Measurements from ENCODE around the gene FILIP1L.

The FILIP1L gene

DNA sequence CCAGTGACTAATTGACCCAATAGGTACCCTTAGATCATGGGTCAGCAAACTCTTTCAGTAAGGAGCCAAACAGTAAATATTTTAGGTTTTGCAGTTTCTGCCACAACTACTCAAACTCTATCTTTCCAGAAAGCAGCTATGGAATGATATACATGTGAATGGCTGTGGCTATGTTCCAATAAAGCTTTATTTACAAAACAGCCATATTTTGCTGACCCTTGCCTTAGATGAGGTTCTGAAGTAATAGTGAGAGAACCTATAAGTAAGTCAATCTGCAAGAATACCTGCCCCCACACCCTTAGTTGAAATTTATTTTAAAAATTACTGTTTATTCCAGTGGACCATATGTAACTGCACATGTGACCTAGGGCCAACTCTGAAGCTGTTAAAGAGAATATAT is 162.6 kb downstream of the FILIP1L start:
- no peak for DNase-seq (ENCODE audit: low read depth)

DNA sequence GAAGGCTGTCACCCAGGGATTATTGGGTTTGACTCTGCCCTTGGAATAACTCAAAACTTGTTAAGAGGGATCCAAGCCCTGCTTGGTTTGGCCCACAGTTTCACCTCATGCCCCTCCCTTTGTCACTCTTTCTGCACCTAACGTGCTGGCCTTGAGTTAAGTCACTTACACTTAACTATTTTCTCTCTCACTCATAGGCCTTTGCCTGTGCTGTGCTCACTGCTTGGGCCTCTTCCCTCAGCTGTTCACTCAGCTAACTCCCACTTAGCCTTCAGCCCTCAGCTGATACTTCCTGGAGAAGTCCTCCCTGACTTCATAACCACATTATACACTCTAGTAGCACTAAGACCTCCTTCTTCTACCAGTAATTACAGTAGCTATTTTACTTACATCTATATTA is 163.4 kb downstream of the FILIP1L start:
- no peak for DNase-seq (ENCODE audit: low read depth)

DNA sequence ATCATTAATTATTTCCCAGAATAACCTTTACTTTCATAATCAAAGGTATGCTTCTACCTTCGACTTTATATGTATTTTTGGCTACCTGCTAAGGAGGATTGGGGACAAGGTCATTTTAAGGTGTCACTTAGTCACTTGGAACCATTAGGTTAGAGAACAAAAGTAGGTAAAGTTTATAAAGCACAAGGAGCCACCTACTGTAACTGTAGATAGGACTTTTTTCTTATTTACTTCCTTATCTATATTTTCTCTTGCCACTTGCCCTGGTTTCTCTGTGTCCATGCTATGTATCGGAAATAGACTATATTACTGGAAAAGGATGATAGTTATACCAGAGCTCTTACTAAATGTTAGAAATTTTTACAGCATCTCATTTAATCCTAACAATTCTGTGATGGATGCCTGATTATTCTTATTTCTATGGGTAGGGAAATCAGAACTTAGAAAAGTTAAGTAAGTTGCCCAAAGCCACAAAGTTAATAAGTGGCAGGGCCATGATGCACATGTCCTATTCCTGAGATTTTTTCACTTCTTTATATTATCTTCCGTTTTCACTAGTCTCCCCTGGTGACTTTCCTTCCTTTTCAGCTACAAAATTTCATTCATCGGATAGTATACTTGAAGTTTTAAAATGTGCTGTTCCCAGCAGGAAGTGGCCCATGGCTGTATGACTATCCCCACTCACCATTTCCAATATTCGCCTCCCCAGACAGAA is 164.2 kb downstream of the FILIP1L start:
- no peak for DNase-seq (ENCODE audit: low read depth)

DNA sequence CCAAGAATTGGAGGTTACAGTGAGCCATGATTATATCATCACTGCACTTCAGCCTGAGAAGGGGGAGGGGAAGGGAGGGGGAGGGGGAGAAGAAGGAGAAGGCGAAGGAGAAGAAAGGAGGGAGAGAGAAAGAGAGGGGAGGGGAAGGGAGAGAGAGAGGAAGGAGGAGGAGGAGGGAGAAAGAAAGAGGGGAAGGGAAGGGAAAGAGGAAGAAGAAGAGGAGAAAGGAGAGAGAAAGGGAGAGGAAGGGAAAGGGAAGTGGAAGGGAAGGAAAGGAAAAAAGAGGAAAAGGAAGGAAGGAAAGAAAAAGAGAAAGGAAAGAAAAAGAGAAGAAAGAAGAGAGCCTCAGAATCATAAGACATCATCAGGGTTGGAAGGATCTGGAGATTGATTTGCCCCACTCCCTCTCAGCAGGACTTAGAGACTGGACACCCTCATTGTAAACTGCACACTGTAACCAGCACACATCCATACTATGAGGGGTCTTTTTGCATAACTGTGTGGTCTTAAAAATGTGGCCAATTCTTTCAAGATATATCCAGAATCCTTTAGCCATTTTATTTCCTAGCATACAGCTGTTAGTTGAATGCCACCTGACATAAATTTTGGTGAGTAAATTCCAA is 165.7 kb downstream of the FILIP1L start:
- DNase-seq (ENCODE audit: low read depth): no peak

DNA sequence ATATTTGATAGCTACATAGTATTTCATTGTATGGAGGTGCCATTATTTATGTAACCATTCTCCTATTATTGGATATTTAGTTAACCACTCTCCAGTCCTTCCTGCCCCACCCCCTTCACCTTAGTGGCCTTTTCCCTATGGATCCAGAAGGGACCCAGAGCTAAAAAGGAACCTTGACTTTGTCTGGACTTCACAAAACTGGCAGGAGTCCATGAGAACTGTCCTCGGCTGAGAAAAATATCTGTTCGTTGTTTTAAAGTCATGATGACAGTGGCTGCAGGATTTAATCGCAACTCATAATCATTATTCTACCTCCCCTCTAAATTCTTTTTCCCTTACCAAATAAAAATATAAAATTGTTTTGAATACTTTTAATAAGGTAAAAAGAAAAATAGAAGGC is 166.9 kb downstream of the FILIP1L start:
- no peak for DNase-seq (ENCODE audit: low read depth)

DNA sequence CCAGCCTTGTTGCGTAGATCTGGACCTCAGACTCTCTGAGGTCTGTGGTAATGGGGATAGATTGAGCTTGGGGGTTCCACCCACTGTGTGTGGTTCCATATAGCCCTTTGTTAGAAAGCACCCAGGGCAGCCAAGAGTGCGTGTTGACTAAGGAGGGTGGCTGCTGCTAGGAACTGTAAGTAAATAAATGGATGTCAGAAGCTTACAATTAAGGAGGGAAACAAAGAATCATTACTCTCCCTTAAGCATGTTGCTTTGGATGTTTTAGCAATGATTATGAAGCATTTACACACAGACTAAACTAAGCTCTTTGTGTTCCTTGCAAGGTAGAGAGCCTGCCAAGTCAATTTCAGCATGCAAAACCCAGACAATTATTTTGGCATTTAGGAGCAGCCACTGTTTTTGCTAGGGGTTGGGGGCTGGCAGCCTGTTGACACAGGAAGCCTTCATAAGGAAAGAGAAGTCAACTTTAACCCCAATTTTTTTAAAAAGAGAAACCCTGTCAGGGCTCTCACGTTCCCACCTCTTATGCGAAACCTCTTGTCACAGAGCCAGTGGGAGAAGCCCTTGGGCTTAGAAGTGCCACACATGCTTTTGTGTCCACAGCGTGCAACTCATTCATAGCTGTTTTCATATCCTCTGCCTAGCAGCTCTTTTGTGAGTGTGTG is 168.8 kb downstream of the FILIP1L start:
- DNase-seq (ENCODE audit: low read depth): no peak

DNA sequence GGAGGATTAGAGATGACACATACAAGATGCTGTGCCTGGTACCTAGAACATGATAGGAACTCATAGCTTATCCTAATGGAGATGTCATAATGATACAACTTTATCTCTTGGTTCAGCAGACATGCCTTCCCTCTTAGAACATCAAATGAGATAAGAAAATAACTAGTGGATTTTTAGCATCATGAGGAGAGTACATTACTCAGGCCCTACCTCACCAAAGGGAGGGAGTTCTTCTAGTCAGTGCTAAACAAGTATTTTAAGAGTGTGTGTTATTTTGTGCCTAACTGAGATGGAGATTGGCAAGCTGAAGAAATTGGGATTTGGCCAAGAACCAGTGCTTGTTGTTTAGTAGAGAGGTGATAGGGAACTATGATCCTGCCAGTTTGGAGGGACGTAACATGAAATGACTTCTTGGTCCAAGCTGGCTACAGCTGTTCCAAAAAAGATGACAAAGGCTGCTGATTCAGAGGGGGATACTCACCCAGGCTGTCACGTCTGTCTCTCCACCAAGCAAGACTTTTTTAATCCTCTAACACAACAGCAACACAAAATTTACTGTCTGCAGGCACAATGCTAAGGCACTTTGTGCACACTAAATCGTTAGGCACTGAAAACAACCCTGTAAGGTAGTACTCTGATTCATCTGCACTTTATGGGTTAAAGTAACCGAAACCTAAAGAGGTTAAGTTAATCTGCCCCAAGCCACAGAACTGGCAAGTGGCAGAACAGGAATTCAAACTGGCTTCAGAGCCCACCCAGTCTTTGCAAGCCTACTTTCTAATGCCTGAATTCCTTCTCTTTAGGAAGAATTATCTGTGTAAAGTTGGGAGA is 170.2 kb downstream of the FILIP1L start:
- DNase-seq (ENCODE audit: low read depth): no peak

DNA sequence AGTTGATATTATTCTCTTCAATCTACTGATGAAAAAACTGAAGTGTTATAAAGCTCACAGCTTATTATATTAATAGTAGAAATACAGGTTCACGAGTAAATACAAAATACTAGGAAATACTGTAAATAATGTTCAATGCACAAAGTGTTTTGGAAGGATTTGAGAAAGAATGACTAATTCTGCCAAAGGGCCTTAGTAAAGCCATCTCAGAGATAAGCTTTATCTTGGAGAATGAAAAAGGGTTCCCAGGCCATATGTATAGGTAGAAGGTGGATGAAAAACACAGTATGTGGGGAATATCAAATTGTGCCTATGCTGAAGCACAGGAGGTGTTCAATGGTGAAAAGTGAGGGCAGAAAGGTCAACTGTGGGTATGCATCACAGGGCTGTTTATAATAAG is 173.1 kb downstream of the FILIP1L start:
- DNase-seq (ENCODE audit: low read depth): no peak

DNA sequence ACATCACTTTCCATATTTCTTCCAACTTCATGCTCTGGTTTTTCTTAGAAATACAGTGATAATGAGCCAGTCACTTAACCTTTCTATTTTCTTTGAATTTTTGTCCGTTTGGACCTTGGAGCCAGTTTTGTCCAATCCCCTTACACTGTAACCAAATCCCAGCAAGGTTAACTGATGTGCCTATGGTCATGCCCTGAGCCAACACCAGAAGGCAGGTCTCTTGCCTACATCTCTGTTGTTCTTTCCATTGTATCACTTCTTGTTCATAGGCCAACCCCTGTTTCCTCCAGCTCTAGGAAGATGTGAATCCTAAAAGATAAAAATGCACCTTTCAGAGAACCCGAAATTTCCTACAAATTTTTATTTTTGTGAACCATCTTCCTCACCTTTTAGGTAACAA is 174.0 kb downstream of the FILIP1L start:
- DNase-seq (ENCODE audit: low read depth): no peak

DNA sequence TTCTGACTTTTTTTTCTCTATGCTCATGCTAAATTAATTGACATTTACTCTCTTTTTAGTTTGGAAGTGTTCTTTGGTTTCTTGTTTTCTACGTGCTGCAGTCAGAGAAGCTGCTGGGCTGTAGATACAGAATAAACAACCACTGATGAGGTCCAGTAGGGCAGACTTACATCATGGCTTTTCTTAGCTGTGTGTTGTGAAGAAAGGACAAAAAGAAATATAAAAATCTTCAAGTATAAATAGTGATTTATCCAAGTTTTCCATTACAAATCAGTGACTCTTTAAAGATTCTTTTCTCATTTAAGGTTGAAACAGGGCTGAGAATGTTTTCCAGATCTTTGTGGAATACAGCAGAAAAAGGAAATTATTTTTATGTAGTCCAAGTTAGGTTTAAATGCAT is 174.4 kb downstream of the FILIP1L start:
- DNase-seq (ENCODE audit: low read depth): no peak

DNA sequence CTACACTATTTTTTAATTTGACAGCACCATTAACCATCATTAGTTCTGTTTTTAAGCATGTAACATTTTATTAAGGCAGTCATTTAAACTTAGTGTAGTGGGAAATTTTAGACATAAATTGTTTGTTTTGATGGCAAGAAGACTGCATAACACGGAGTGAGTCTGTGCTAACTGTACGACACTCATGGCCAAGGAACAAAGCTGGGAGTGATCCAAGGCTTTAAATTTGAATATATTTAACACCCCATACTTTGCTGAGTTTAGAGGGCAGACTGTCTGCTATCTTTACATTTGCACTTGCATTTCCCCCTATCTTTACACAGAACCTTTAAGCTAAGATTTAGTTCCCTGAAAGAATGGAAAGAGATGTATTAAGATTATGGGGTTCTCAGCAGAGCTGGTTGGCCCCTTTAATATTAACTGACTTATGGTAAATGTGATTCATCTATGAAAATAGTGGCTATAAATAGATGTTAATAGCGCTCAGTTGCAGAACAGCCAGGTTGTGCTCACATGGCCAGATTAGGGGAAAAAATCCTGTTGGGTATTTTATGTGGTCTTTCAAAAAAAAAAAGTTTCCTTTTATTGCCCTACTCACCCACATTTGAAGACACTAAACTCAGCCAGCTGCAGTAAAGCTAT is 175.9 kb downstream of the FILIP1L start:
- no peak for DNase-seq (ENCODE audit: low read depth)

DNA sequence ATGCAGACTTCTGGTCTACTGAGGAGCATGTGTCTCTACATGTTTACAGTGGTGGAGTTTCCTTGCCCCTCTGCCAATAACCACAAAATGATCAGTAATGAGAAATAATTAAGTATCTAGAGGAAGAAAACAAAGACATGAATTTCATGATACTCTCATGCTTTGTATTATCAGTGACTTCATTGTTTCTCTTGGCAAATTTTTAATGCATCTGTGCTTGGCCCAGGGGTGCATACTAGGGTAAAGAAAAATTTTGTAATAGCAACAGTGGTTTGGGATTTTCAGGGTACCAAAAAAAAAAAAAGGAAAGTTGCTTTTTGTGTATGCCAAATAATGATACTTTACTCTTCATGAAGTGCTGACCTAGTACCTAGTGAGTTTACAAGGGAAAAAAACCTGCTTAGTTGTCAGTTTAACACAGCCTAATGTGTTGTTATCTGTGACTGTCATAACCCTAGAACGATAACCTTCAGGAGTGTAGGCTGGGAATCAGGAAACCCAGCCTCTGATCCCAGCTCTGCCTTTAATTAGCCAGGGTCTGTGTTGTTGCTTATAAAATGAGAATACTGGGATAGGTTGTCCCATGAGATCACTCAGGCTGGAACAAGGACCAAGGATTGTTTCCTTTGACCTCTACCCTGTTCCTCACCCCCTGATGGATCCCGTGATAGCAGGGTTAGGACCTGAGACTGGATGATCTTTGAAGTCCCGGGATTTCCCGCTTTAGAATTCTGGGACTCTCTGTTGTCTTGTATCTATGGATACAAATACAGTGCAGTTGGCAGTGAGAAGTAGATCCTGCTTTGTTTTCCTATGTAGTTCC is 179.1 kb downstream of the FILIP1L start:
- no peak for DNase-seq (ENCODE audit: low read depth)

DNA sequence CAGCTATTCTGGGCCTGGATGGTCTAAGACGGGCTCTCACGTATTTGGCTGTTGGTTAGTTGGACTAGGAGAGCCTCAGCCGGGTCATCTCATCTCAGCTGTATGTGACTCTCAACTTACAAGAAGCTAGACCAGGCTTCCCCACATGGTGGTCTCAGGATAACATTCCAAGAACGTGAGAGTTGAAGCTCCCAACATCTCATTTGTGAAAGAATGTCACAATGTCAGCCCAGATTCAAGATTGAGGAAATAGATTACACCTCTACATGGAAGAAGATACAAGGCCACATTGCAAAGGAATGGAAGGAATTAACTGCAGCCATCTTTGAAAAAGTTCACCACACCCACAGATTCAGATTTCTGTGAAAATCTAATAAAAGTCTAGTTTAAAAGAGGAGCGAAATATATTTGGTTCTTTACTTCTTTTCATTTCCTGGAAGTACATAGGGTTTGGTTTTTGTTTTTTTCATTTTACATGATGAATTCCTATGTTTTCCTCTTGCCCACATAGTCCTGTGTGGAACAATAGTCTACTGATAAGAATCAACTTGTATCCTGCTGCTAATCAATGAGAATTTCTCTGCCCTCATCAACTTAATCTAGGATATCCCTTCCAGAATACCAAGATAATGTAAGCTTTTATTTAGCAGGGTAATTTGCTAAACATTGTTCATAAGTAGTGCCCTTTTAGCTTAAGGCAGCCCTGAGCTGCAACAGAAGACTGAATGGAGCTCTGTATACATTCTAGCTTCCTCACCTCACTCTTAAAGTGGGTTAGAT is 180.1 kb downstream of the FILIP1L start:
- DNase-seq (ENCODE audit: low read depth): no peak

DNA sequence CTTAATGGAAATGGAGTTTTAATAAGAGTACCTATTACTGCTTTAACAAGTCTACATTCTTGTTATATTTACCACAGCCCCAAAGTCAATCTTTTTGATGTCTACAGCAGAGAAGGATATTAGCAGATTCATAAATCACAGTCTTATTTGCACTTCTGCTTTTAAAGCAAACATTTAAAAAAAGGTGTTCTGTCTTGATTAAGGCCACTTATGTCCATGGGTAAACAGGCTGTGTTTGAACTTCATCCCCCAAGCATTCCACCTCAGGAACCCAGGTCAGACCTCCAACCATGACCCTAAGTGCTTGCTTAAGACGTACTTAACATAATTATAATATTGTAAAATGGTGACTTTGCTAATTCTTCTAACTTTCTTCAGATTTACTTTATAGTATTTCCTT is 183.2 kb downstream of the FILIP1L start:
- no peak for DNase-seq (ENCODE audit: low read depth)

DNA sequence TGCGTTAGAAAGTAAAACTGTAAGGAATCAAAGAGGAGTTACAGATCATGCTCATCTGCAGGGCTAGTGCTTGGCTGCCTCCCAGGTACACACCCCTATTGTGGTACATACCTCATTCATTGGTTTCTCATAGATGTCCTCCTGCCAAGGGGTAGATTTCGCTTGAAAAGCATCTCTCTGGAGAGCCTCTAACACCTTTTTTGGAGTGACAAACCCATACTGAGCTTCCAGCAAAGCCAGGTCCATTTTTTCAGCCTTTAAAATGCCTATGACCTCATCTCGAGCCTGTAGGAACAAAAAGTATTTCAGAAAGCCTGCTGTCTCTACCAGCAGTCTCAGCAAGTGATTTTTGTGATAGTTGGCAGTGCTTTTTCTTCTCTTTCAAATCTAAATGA is 184.6 kb downstream of the FILIP1L start:
- DNase-seq (ENCODE audit: low read depth): no peak

DNA sequence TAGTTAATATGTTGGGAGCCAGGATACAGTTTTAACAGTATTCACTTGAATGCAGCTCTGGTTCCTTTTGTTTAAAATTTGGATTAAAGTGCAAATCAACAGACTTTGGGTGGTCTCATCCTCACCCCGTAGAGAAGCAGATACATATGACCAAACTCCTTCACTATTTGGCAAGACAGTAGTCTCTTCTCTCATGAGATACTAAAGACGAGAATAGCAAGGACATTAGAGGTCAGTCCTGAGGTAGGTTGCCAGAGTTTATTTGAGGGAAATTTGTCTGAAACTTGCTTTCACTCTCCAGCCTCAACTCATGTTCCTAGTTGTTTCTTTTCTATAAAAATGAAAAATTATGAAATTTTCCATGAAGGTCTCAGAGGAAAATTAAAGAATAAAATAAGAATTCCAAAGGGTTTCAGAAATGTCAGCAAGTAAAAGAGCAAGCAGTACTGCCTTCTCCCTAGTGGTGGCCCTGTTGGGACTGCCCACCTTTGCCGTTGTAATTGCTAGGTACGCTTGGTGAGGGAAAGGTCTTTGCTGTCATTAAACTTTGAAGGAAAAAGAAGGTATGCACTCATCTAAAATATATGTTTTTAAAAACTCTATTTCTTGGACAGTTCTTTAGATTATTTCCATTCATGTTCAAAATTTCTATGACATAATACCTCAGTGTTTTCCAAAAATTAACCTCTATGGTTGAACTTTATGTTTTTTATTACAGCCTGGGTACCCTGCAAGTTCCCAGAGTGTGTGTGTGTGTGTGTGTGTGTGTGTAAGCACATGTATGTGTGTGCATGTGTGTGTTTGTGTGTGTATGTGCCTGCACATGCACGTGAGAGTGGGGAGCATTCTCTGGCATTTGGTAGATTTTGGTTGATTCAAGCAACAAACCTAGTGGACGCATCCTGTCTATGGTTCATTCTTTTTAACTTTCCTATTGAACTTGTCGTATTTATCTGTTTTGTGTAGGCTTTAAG is 185.2 kb downstream of the FILIP1L start:
- DNase-seq (ENCODE audit: low read depth): no peak

DNA sequence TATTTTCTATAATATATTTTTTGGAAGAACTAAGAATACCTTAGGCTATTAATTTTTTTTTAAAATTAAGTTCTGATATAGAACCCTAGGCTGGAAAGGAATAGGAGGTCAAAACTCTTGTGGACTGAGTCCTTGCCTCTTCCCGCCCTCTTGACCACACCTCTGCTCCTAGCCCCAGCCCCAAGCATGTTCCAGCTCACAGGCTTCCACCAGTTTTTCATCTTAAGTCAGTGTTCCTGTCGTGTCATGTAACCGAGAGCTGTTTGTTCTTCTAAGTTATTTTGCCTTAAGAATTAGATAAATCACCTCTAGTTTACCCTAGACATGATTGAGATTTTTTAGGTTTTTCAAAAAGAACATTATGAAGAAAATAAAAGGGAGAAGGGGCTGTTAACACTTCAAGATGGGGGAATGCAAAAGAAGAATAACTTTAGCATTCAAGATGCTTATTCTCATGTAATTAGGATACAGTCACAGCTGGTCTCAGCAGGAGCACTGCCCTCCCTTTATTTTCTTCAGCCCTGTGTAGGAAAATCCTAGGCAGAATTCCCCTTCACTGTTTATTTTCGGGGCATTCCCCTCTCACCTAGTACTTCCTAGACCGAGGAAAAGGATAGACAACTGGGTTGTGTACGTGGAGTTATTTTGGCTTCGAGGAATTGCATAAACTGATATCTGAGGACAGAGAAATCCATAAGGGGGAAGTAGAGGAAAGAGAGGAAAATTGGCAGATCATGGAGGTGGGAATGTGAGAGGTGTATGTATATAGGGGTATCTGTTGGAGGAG is 186.4 kb downstream of the FILIP1L start:
- no peak for DNase-seq (ENCODE audit: low read depth)

DNA sequence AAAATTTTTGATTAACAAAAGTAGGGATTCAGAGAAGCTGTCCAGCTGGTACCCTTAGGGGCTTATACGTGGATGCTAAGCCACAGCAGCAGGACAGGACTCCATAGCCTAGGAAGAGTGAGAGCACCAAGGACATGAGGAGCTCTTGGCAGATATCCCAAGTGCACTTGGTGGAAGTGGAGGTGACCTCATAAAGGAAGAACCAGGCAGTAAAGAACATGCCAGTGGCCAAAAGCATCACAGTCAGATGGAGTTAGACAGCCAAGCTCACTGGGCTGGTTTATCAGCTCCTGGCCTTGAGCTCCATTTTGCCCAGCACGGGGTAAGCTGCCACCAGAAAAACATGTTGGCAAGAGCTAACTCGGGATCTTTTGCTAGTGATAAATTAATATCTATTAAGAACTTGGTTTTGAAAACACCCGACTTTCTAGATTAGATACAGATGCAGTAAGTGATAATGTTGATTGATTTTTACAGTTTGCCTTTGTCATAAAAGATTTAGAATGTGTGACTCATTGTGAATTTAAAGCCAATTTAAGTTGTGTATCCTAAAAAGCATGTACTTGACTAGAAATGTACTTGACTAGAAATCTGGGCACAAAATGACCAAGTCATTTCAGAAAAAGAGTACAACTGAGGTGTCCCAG is 188.6 kb downstream of the FILIP1L start:
- DNase-seq (ENCODE audit: low read depth): no peak

Measured in activated T-cell treated with anti-CD3 and anti-CD28 coated beads for 48 hours (primary cell).